ENCODE measurements around the gene OSBPL10. TPM values are rescaled to one million over a fixed set of nuclear protein-coding genes. Genes with fewer than 3 reads are reported as not detected.

OSBPL10 gene
- polyA plus RNA-seq, 2 of the 4 experiments (the other 2 are of a cell fraction), result 9.2 to 17.0 TPM

DNA sequence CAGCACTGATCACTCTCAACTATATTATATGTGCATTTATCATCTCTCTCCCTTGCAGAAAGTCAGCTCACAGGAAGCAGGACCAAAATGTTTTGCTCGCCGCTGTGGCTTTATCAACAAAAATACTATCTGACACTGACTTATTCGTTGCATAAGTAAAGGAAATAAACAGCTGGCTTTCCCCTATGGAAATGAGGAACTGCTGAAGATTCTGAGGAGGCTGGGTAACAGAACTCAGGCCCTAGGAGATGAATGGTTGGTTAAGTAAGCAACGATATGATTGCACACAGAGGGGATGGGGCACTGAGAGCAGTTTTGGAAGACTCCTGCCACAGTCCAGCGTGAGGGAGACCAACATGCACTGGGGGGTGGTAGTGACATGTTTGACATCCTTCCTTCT lies 267.2 kb downstream of the OSBPL10 start:
- no peaks in the 10 kb centered on the region for H3K4me1 ChIP-seq
- H3K27ac ChIP-seq, result no peak overlapping the region
- no peak overlapping the region for H3K4me2 ChIP-seq
- H3K4me3 ChIP-seq, result no peak overlapping the region
- ChIA-PET POLR2A (no interaction called here), CTCF (interaction anchor here (1.2 kb wide), 1 partner anchor 11 kb away, joined by 3 read pairs; no protein-coding TSS in a partner anchor)
- FAIRE-seq, result no peak
- ATAC-seq, result no peak
- no peak for TF ChIP-seq ATOH8 (CRISPR knock-in tag; IDR thresholded peaks at IDR 0.05; ENCODE audit: low read depth)
- TF ChIP-seq NR3C1 (IDR thresholded peaks at IDR 0.05), result no peak
- no peak for TF ChIP-seq CHD4 (IDR thresholded peaks at IDR 0.05; ENCODE audit: borderline replicate concordance)
- TF ChIP-seq ESRRA (IDR thresholded peaks at IDR 0.05; ENCODE audit: borderline replicate concordance, low read length), result no peak
- no peak for TF ChIP-seq MAFK (IDR thresholded peaks at IDR 0.05; ENCODE audit: partially characterized antibody)
- TF ChIP-seq CBX8 (IDR thresholded peaks at IDR 0.05), result no peak
- 88% methylated on average over 5 of the region's 5 CpGs for WGBS (ENCODE audit: missing lambda C conversion rate)
- no peak for DNase-seq (ENCODE audit: low read depth in 1 of 2, low spot score in 1 of 2)
- H3K9me3 ChIP-seq, result no peaks in the 10 kb centered on the region

DNA sequence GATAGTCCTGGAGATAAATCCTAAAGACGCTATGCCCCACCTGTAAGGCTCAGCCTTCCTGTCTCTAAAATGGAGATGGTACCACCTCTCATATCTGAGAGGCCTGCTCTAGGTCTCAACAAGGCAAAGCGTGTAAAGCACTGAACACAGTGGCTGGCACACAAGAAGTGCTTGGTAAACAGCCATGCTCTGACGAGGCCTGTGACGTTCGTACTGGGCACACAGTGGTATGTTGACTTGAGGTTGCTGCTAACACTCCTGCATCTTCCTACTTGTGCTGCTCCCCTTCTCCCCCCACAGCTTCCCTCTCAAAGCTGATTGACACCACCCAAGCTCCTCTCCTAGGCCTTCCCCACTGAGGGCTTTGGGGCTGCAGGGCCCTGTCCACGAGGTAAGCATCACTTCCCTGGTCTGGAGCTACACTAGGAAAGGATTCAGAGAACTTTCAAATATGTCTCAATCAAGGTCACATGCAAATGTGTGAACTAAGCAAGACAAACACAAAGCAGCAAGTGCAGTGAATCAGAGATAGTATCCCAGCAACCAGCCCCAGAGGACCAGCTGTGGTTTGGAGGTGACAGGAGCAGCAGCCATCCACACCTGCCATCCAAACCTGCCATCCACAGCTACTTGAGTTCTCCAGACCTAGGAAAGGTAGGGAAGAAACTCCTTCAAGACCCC lies 270.8 kb downstream of the OSBPL10 start:
- ATAC-seq, result no peak
- no peak for FAIRE-seq
- 73% methylated on average over 6 of the region's 6 CpGs for WGBS (ENCODE audit: missing lambda C conversion rate)
- DNase-seq (ENCODE audit: low read depth in 1 of 2, low spot score in 1 of 2), result no peak
- H3K4me2 ChIP-seq, result no peak overlapping the region
- CTCF ChIA-PET, result interaction anchor here (1.5 kb wide), 1 partner anchor 14 kb away, joined by 4 read pairs; no protein-coding TSS in a partner anchor
- peaks cover 2% of the 10 kb centered on the region for H3K4me1 ChIP-seq
- no peak overlapping the region for H3K27ac ChIP-seq
- no peaks in the 10 kb centered on the region for H3K9me3 ChIP-seq
- TF ChIP-seq RNF2 (IDR thresholded peaks at IDR 0.05; ENCODE audit: borderline replicate concordance, low read depth), result no peak
- no peak for TF ChIP-seq FOSB (CRISPR knock-in tag; IDR thresholded peaks at IDR 0.05)
- no peak for TF ChIP-seq ELK1 (IDR thresholded peaks at IDR 0.05; ENCODE audit: low read depth, low read length)
- no peak for TF ChIP-seq PHF8 (IDR thresholded peaks at IDR 0.05; ENCODE audit: borderline replicate concordance, low read depth)
- no peak for TF ChIP-seq BHLHE40 (IDR thresholded peaks at IDR 0.05; ENCODE audit: low read depth, low read length)
- no peak for TF ChIP-seq PBX3 (IDR thresholded peaks at IDR 0.05)
- no peak for TF ChIP-seq REST (IDR thresholded peaks at IDR 0.05)
- no peak for TF ChIP-seq JUN (IDR thresholded peaks at IDR 0.05)
- TF ChIP-seq ESRRA (IDR thresholded peaks at IDR 0.05; ENCODE audit: borderline replicate concordance, low read length), result no peak
- TF ChIP-seq, protein P1, sequence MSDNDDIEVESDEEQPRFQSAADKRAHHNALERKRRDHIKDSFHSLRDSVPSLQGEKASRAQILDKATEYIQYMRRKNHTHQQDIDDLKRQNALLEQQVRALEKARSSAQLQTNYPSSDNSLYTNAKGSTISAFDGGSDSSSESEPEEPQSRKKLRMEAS (IDR thresholded peaks at IDR 0.05), result no peak
- TF ChIP-seq POLR2AphosphoS2 (conservative IDR thresholded peaks at IDR 0.05; ENCODE audit: low read length), result no peak
- TF ChIP-seq EHF (CRISPR knock-in tag; IDR thresholded peaks at IDR 0.05), result no peak
- TF ChIP-seq TP53 (CRISPR knock-in tag; IDR thresholded peaks at IDR 0.05), result no peak
- no peak for TF ChIP-seq TFCP2L1 (CRISPR knock-in tag; IDR thresholded peaks at IDR 0.05)
- no peak overlapping the region for H3K4me3 ChIP-seq
- POLR2A ChIA-PET, result no interaction called here

Data from A549 (cell line).